Activated CD4-positive, alpha-beta T cell treated with anti-CD3 and anti-CD28 coated beads for 4 hours (primary cell): ENCODE measurements around the gene PPIL1.
"Not testable (repeated sequence)": the region's sequence is repeated elsewhere in the genome, so short reads cannot be mapped to it uniquely, and the experiment has no call there.

Source experiments
- DNase-seq, 2 donors: peaks; one replicate each; pipeline ENCODE4 v3.0.0-alpha.2; 2020

PPIL1 gene

GRCh38 chr6:36814249-36814648, 60.4 kb downstream of the PPIL1 start:
- DNase-seq, result no peak

- DNase-seq, result no peak
These were observed 61.1 kb downstream of the PPIL1 start for GRCh38 chr6:36813526-36813925.

DNA sequence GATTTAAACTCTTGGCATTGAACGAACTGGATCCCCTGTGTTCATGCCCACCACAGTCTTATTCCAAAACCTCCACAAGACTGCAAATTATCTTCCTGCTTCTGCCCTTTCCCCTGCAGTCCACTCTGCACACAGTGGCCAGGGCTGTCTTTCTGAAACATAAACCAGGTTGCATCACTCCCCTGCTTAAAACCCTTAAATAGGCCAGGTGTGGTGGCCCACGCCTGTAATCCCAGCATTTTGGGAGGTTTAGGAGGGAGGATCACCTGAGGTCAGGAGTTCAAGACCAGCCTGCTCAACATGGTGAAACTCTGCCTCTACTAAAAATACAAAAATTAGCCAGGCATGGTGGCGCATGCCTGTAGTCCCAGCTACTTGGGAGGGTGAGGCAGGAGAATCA, 61.6 kb downstream of the PPIL1 start:
- DNase-seq, result not testable (repeated sequence)

DNA sequence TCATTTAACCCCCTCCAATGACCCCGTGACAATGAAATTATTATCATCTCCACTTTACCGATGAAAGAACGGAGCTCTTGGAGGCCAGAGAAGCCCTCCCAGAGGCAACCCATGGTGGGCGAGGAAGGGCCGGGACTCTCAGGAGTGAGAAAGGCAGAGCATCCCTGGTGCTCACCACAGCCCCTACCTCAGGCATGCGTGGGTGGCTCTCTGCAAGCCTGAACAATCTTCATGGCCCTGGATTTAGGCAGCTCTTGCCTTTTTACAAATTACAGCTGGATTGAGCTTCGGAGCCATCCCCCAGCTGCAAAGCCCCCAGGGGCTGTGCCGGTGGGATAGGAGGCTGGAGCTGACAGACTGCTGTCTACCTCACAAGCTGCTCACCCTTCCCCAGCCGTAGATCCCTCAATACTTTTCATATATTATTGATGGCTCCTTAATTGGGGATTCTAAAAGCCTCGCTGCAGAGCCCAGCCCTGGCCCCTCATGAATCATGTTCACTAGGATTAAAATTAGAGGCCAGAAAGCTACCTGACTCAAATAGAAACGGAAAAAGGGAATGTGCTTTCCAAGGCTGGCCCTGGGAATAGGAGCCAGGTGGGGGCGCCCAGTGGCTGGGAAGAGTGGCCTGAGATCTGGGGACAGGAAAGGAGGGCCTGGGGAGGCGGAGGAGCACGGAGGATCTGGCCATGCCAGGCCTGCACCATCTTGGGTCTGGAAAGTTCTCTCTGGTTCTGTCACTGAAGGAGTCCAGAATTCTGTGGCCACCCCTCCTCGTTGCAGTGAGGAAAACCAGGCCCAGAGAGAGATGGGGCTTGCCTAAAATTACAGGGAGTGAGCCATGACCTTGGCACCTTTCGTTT, 64.4 kb downstream of the PPIL1 start:
- DNase-seq, result no peak

DNA sequence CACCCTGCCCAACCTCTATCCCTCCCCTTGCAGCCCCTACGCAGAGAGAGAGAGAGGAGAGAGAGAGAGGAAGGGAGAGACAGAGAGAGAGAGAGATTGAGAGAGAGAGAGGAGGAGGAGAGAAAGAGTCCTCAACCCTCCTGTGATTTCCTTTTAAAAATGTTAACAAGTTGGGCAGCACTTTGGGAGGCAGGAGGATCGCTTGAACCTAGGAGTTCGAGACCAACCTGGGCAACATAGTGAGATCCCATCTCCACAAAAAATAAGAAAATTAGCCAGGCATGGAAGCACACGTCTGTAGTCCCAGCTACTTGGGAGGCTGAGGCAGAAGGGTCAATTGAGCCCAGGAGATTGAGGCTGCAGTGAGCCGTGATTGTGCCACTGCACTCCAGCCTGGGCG, 65.4 kb downstream of the PPIL1 start:
- DNase-seq, result no peak

DNA sequence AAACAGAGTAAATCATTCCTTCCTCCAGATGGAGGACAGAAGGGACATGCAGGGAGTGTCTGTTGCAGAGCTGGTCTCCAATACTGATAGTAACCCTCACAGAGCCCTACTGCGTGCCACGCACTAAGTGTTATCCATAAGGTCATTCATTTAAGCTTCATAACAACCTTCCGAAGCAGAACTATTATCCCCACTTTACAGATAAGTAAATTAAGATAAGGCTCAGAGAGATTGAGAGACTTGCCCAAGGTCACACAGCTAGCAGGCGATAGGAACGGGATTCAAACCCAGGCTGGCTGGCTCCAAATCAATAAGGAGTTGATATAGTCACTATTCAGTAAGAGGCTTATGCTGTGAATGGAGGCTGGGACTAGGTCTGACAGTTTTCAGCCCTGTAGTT, 66.0 kb downstream of the PPIL1 start:
- no peak for DNase-seq

DNA sequence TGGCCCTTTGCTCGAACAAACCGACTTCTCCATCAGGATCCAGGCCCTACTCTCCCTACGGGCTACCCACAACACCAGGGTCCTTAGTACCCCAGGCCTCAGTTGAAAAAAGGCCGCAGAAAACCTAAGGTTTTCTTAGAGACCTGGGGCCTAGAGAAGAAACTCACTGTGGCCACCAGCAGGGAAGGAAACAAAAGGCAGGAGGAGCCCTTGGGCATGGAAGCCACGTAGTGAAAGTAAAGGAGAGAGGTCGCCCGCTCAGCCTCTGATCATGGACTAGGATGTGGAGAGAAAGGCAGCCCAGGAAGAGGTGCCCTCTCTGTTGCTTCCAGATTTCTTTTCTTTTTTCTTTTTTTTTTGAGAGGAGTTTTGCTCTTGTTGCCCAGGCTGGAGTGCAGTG, 66.9 kb downstream of the PPIL1 start:
- no peak for DNase-seq

GRCh38 chr6:36807143-36807542, 67.5 kb downstream of the PPIL1 start:
- DNase-seq, result no peak

GRCh38 chr6:36805917-36806316, 68.7 kb downstream of the PPIL1 start:
- no peak for DNase-seq

DNA sequence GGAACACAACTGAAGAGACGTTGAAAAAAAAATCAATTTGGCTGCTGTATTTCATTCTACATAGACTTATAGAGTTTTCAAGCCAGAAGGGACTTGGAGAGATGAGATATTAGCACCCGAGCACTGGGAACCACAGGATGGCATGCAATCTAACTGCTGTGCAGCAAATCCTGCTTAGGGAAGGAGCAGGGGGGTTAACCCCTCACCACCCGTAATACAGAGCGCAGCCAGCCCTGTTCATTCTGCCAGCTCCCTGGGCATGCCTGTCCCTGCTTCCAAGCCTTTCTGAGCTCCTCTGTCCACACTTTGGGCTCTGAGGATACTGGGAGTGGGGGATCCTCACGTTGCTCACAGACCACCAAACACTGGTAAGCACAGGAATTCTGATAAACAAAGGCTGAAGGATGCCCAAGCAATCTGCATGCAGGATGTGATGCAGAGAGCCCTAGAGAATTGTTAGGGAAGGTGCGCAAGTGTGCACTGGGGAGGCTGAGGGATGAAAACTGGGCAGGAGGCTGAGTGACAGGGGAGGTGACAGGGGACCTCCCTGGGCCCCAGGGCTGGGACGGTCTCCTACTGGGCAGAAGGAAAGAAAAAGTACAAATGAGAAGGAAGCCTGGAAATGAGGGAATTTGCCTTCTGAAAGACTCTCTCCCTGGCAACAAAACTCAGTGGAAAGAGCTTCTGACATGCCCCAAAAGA, 69.4 kb downstream of the PPIL1 start:
- DNase-seq, result no peak
